ENCODE results near the gene IKZF1.

- no peak for TF ChIP-seq CTCF (IDR thresholded peaks at IDR 0.05 in 8 of 11, conservative IDR thresholded peaks at IDR 0.05 in 3 of 11)
- TF ChIP-seq POLR2AphosphoS5 (IDR thresholded peaks at IDR 0.05), result no peak
Observed at GRCh38 chr7:50284296-50284695, 20.2 kb upstream of the IKZF1 start.
